Body of pancreas (tissue), 4 donors: ENCODE data around the gene ERICH2. TPM values are rescaled to one million over a fixed set of nuclear protein-coding genes. Genes with fewer than 3 reads are reported as not detected.

Experiments used
- ATAC-seq: fragments of 150-250 bp; one replicate; pipeline ENCODE4 v1.9.1; 2016
- DNase-seq, 4 donors: peaks; one replicate each; pipeline ENCODE4 v3.0.0-alpha.2; 2019
- H3K27ac ChIP-seq, 4 donors: fragments of 200-600 bp; sonication (generic); 1 replicate in 3 of 4; 2 replicates in 1 of 4; pipeline versions ENCODE4 v1.5.1 to v1.6.1; 2016 to 2019; ENCODE audit warnings: mild to moderate bottlenecking in 1 of 4, mixed read lengths in 1 of 4, moderate library complexity in 1 of 4
- H3K27me3 ChIP-seq, 2 donors: fragments of 200-600 bp; sonication (generic); one replicate each; pipeline ENCODE4 v1.6.0; 2016; ENCODE audit warnings: mild to moderate bottlenecking in 1 of 2
- H3K36me3 ChIP-seq, 2 donors: fragments of 200-600 bp; sonication (generic); replicated peaks in 1 of 2; 2 replicates each; pipeline ENCODE4 v1.5.1; 2016; ENCODE audit warnings: low read depth in 2 of 2; ENCODE audit not compliant: insufficient read depth in 1 of 2
- H3K4me1 ChIP-seq: fragments of 200-600 bp; sonication (generic); one replicate; pipeline ENCODE4 v1.6.0; 2016
- H3K4me3 ChIP-seq, 2 donors: fragments of 200-600 bp; sonication (generic); 1 replicate in 1 of 2; 2 replicates in 1 of 2; pipeline ENCODE4 v1.5.1; 2016 to 2019
- H3K9me3 ChIP-seq, 3 donors: fragments of 200-600 bp; sonication (generic); 1 replicate in 2 of 3; 2 replicates in 1 of 3; pipeline ENCODE4 v1.5.1; 2016
- POLR2A ChIP-seq, 3 donors: fragments of 450-650 bp; IDR thresholded peaks; one replicate each; pipeline ENCODE4 v1.6.1; 2016; ENCODE audit warnings: antibody characterized with exemption in 3 of 3, mild to moderate bottlenecking in 2 of 3
- WGBS, 2 donors: methylation state at CpG; one replicate each; pipeline ENCODE4 v1.1.5; 2017; 5-methylcytosine and 5-hydroxymethylcytosine counted together
- intact Hi-C: fragments of 100-400 bp; cut with DNase I; formaldehyde crosslinking; loops from one replicate; pipeline ENCODE4 v1.15.1; 2023
- total RNA-seq, 2 donors: library from RNA; depleted of rRNA; stranded (reverse); fragments of >200 nt; gene quantifications; one replicate each; pipeline ENCODE4 v1.1.0, GENCODE V29; 2016
- TF ChIP-seq, protein P1 (sequence below), 7 experiments: fragments of 450-650 bp in 4 of 7; fragments of 200-600 bp in 3 of 7; sonication (generic) in 3 of 7; IDR thresholded peaks; one replicate each; pipeline ENCODE4 v1.5.1; 2016 to 2019; ENCODE audit warnings: antibody characterized with exemption in 7 of 7

Gene ERICH2
- total RNA-seq, 2 donors from 2014 or later, result not detected

DNA sequence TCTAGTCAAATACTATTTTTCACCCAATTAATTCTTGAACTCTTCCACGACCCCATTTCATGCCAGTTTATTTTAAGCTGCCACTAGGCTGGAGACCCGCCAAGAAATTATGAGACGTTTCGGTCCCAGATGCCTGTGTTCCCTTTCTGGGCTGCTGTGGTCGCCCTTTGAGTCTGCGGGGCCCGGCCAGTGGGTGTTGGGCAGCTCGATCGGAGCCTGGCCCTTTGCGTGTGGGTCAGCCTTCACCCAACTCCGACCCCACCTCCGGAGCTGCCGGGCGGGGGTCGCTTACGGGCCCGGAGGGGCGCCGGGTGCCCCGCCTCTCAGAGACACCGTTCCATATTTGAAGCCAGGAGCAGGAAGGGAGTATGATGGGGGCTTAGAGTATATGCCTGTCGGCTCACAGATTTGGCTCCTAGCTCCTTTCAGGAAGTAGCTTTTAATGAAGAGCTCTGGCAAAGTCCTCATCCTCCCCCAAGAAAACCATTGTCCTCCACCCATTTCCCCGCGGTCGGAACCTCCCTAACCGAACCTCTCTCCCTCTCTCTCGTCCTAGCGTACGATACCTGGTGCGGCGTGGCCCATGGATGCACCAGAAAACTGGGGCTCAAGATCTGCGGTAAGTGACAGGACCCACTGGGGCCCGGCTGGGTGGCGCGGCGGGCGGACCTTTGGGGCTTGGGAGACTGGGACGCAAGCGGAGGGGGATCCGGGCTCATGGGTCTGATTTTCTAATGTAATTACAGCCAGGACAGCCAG lies 51.5 kb downstream of the ERICH2 start:
- intact Hi-C loops, result no loop called here
- no peak for TF ChIP-seq POLR2A (IDR thresholded peaks at IDR 0.05)
- TF ChIP-seq, protein P1, sequence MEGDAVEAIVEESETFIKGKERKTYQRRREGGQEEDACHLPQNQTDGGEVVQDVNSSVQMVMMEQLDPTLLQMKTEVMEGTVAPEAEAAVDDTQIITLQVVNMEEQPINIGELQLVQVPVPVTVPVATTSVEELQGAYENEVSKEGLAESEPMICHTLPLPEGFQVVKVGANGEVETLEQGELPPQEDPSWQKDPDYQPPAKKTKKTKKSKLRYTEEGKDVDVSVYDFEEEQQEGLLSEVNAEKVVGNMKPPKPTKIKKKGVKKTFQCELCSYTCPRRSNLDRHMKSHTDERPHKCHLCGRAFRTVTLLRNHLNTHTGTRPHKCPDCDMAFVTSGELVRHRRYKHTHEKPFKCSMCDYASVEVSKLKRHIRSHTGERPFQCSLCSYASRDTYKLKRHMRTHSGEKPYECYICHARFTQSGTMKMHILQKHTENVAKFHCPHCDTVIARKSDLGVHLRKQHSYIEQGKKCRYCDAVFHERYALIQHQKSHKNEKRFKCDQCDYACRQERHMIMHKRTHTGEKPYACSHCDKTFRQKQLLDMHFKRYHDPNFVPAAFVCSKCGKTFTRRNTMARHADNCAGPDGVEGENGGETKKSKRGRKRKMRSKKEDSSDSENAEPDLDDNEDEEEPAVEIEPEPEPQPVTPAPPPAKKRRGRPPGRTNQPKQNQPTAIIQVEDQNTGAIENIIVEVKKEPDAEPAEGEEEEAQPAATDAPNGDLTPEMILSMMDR (IDR thresholded peaks at IDR 0.05), result no peak
- H3K27me3 ChIP-seq, result peaks cover 0 to 50% of the 10 kb centered on the region in 2 donors
- no peaks in the 10 kb centered on the region for H3K9me3 ChIP-seq
- no peak for ATAC-seq
- DNase-seq, result no peak
- no peak overlapping the region for H3K4me3 ChIP-seq
- 14 to 23% methylated on average over 31 to 40 of the region's 40 CpGs for WGBS, 2 donors
- H3K27ac ChIP-seq, result no peak overlapping the region
- no peaks in the 10 kb centered on the region for H3K36me3 ChIP-seq
- peaks cover 54% of the 10 kb centered on the region for H3K4me1 ChIP-seq

DNA sequence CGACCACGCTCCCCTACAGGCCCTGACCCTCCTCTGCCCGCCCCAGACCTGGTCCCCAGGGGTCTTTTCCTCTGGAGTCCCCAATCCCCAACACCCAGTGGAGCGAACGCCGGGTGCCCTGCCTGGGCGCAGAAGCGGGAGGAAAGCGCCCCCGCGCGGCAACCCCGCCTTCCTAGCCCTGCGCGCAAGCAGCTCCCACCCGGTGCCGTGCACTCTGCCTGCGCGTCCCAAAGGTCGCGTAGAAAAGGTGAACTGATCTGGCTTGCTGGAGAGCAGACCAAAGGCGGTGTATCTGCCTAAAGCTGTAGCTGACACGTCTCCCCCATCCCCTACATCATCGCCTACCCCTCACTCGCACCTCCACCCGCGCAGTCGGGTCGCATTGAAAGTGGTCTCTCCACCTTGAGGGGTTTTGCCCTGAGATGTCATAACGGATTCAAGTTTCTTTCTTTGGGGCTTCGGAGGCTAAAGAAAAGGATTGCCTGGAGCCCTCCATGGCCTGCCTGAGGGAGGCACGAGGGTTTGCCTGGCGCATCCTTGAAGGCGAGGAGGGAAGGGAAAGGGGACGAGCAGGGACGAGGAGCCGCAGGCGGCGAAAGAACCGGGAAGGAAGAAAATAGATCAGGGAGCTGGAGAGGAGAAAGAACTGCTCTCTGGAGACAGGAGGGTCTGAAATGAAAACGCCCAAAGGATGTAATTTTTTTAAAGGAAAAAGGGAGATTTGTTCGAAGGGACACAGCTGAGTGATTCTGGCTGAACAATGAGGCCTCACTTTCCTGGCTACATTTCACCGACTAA lies 52.3 kb downstream of the ERICH2 start:
- Histone ChIP-seq H3K4me1 (peaks cover 48% of the 10 kb centered on the region), H3K36me3 (no peaks in the 10 kb centered on the region), H3K27me3 (peaks cover 0 to 50% of the 10 kb centered on the region in 2 donors), H3K9me3 (no peaks in the 10 kb centered on the region), H3K27ac (no peak overlapping the region), H3K4me3 (no peak overlapping the region)
- DNase-seq (no peak), ATAC-seq (no peak)
- WGBS, 2 donors, result 11 to 23% methylated on average over 41 to 43 of the region's 43 CpGs
- TF ChIP-seq, protein P1 (IDR thresholded peaks at IDR 0.05), result no peak
- TF ChIP-seq POLR2A (IDR thresholded peaks at IDR 0.05), result no peak
- intact Hi-C loops, result no loop called here

DNA sequence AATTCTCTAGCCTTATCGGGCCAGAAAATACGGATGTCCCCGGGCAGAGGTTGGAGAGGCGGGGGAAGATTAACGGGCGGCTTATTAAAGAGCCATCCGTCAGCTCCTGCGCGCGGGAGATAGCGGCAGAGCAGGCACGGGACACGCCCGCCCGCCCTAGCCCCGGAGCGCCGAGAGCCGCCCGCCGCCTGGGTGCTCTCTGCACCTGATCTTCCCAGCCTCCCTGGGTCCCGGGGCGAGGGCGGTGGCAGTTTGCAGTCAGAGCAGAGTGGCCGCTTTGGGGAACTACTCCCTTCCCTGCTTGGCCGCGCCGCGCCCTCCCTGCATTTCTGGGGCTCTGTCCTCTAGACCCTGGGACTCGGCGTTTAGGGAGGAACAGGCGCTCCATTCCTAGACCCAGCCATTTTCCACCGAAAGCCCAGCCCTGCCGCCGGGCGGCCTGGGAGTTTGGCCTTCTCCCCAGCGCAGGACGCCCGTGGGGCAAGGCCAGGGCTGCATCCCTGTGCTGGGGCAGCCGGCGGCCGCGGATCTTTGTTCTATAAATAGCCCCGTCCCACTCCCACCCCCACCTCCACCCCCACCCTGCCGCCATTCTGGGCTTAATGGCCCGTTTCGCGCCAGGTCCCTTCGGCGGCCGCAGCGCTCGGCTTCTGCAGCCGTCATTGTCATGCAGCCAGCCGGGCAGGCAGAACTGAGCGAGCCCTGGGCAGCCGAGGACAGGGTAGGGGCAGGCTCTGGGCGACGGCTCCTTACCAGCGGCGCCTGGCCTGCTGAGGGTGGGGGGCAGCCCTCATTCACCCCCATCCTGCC lies 53.1 kb downstream of the ERICH2 start:
- no peak for ATAC-seq

DNA sequence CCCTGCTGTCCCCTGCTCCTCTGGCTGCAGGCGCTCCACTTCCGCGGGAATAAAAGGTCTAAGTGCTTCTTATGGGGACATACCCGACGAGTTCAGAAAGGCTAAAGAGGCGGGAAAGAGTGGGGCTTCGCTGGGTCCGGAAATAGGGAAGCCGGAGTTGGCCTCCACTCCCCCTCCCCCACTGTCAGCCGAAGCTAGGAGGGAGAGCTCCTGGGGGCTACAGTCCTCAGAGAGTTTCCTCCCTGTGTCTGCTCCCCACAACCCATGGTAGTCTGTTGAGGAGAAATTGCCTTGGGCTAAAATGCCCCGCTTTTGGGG lies 53.7 kb downstream of the ERICH2 start:
- 27 to 46% methylated on average over 9 of the region's 11 CpGs for WGBS, 2 donors
- no peak for TF ChIP-seq POLR2A (IDR thresholded peaks at IDR 0.05)
- TF ChIP-seq, protein P1 (IDR thresholded peaks at IDR 0.05), result no peak
- Histone ChIP-seq H3K27me3 (peaks cover 0 to 42% of the 10 kb centered on the region in 2 donors), H3K4me1 (peaks cover 35% of the 10 kb centered on the region), H3K27ac (no peak overlapping the region), H3K36me3 (no peaks in the 10 kb centered on the region), H3K4me3 (no peak overlapping the region), H3K9me3 (no peaks in the 10 kb centered on the region)
- ATAC-seq (no peak), DNase-seq (no peak)
- intact Hi-C loops, result no loop called here

More for the DNA sequence above, 53.1 kb downstream of the ERICH2 start:
- intact Hi-C loops, result no loop called here
- Histone ChIP-seq H3K27ac (no peak overlapping the region), H3K4me3 (no peak overlapping the region), H3K27me3 (peaks cover 0 to 47% of the 10 kb centered on the region in 2 donors), H3K9me3 (no peaks in the 10 kb centered on the region), H3K36me3 (no peaks in the 10 kb centered on the region), H3K4me1 (peaks cover 40% of the 10 kb centered on the region)
- WGBS, 2 donors, result 8 to 15% methylated on average over 11 to 53 of the region's 61 CpGs
- TF ChIP-seq, protein P1 (IDR thresholded peaks at IDR 0.05), result no peak
- no peak for TF ChIP-seq POLR2A (IDR thresholded peaks at IDR 0.05)
- no peak for DNase-seq
